NCI-H128 (cell line): ENCODE data around the gene MUC2.

Experiments used
- DNase-seq: peaks from one replicate; lab custom pipeline; 2025; ENCODE audit not compliant: unreplicated experiment; lab: John Stamatoyannopoulos, UW

Gene MUC2

DNA sequence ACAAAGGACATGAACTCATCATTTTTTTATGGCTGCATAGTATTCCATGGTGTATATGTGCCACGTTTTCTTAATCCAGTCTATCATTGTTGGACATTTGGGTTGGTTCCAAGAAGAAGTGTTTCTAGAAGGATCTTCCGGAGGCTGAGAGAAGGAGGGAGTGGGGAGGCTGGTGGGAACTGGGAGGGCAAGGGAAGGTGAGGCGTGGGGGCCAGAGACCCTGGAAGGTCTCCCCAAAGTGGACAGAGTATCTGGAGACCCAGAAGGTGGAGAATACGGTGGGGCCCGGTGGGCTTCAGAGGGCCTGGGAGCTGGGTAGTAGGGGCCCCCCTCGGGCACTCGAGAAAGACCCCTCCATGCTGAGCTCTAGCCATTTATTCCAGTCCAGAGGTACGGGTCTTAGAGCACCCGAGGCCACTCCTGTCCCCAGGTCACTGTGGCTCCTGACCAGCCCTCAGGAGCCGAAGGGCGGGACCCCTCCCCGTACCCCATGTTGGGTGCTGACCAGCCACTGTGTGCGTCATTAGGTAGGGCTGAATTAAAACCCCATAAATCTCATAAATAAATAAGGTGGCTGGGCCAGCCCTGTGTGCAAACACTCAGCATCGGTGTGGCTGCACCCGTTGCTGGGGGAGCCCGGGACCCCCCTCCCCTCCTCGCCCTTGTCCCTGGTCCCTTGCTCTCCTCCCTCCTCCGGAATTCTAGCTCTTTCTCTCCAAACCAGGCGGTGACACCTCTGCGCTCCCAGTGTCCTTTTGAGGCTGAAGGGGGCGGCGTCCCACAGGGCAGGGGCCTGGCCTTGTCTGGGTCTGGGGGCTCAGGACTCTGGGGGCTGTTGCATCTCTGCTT lies 44.3 kb downstream of the MUC2 start:
- DNase-seq: no peak

- DNase-seq: no peak
Observed at GRCh38 chr11:1119604-1120146, 45.0 kb downstream of the MUC2 start.

DNA sequence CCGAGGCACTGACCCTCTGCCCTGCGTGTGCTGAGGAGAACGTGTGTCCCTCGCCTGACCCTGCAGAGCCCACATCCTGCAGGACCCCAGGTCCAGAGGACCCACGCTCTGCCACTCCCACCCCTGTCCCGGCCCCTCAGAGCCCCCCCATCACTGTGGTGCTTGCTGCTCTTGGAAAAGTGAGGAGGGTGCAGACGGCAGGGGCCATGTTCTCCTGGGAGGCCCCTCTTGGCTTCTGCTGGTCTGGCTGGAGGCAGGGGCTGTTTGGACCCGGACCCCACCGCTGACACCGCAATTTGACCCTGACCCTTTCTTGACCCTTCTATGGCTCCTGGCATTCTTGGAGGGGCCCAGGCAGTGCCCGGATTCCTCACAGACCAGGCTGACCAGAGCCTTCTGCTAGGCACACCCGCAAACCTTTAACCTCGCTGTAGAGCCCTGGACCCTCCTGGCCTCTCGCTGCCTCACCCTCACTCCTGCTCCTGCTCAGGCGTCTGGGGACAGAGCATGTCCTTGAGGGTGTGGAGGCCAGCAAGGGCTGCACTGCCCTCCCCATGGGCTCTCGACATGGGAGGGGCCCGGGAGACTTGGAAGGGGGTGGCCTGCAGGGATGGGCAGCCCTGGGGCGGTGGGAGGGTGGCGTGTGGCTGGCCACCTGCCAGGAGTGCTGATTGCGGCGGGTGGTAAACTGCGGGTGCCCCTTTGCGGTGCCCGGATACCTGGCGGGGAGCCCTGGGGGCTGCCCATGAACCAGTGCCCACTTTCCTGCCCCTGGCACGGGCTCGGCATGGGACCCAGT lies 46.1 kb downstream of the MUC2 start:
- DNase-seq: no peak

GRCh38 chr11:1121331-1121812 lies 46.7 kb downstream of the MUC2 start:
- no peak for DNase-seq

DNA sequence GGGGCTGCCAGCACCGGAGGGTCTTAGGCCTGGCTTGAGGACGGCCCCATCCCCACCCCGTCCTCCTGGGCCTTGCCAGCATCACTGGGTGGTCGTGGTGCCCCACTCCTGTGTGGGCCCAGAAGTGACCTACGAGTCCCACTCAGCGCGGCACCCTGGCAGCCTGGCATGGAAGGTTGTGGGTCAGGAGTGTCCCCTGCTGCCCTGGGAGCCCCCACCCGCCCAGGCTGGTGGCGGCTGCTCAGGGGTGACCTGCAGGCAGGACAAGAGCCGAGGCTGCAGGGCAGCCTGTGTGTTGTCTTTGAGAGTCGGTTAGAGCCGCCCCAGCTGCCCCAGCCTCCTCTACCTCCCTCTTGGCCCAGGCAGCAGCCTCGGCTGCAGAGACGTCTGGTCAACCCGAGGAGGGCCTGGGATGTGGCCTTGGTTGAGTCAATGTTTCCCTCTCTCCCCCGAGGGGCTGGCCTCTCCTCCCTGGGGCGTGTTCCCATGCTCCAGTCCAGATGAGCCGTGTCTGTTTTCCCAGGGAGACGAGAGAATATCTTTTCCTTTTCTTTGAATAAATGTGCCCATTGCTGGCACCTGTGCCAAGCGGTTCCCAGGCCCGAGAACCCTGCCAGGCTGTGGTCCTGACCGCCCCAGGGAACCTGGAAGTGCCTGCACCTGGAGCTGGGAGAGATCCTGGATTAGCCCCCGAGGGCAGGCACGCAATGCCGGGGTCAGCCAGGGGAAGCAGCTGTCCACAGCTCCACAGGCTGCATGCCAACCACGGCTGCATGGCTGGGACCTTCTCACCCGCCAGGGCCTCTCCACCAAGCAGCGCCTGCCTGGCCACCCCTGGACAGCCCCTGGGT lies 47.4 kb downstream of the MUC2 start:
- no peak for DNase-seq

GRCh38 chr11:1122664-1123002 lies 48.0 kb downstream of the MUC2 start:
- DNase-seq: no peak

DNA sequence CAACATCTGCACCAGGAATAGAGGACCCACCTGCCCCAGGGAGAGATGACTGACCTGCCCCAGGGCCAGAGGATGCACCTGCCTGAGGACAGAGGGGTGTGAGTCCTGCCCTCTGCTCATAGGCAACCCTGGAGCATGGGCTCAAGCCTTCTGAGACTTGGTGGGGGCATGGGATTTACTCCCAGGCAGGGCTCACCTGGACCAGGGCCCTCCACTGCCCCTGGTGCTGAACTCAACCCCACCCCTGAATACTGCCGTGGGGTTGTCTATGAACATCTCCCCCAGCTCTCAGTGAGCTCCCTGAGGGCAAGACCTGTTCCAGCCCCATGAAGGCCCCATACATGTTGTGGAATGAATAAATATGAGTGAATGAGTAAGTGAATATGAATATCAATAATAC lies 49.3 kb downstream of the MUC2 start:
- DNase-seq: no peak
